Right lobe of liver (tissue), 4 donors: Measurements from ENCODE around the gene KYAT1.

Experiments
- CTCF ChIP-seq, 4 donors: fragments of 200-600 bp in 3 of 4; fragments of 450-650 bp in 1 of 4; IDR thresholded peaks; one replicate each; pipeline versions ENCODE4 v1.5.1 to v1.8.0; 2016 to 2022; ENCODE audit warnings: antibody characterized with exemption in 4 of 4, mild to moderate bottlenecking in 2 of 4
- POLR2A ChIP-seq: fragments of 450-650 bp; IDR thresholded peaks from one replicate; pipeline ENCODE4 v1.6.1; 2017; ENCODE audit warnings: antibody characterized with exemption, mild to moderate bottlenecking
- donor health status: DM: no; HTN: no; CAD: no.
- donor health status: DM: no; HTN: no; CAD: no.
- donor health status: DM: no; HTN: yes; CAD: no.

DNA sequence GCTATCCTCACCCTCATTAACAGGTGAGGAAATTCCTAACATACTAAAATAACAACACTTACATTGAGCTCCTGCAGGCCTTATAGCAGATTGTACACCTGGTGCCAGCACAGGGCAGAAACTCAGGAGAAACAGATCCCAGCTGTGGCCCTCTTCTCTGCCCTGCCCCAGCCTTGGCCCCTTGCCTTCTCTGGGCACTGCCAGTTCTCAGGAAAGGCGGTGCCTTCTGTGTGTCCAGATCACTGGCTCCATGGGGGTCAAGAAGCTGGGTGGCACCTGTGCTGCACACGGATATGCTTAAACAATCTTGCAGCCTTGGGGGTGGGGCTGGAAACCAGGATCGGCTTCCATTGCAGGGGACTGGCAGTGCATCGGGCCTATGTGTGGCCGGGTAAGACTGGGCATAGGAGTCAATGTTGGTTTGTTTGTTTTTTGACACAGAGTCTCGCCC lies 19.3 kb downstream of the KYAT1 start:
- no peak for TF ChIP-seq POLR2A
- TF ChIP-seq CTCF (IDR thresholded peaks at IDR 0.05) = no peak
